ENCODE results near the gene EIF1AD.

GRCh38 chr11:66007201-66007634 is 5.3 kb upstream of the EIF1AD start:
- TF ChIP-seq CTCF (IDR thresholded peaks at IDR 0.05) (no peak), POLR2A (IDR thresholded peaks at IDR 0.05) (no peak)
